K562 (cell line): ENCODE results near the gene AGPAT2. TPM values are rescaled to one million over a fixed set of nuclear protein-coding genes. Genes with fewer than 3 reads are reported as not detected.

ENCODE experiments used
- CREBBP ChIP-seq: IDR thresholded peaks from one replicate; pipeline ENCODE4 v1.6.1; 2012; ENCODE audit warnings: low read depth, mild to moderate bottlenecking, control low read depth, inconsistent platforms, low read length
- FOSL1 ChIP-seq: fragments of 200-800 bp; sonication (Bioruptor generic); conservative IDR thresholded peaks from 2 replicates; pipeline ENCODE4 v1.6.1; 2016; ENCODE audit warnings: missing genetic modification characterization, missing compliant biosample characterization
- GABPB1 ChIP-seq: sonication (generic); formaldehyde crosslinking; IDR thresholded peaks from 2 replicates; pipeline ENCODE4 v1.8.0; 2022; ENCODE audit warnings: mild to moderate bottlenecking, missing genetic modification reagents
- HMGN3 ChIP-seq: IDR thresholded peaks from 2 replicates; pipeline ENCODE4 v1.6.1; 2011; ENCODE audit warnings: borderline replicate concordance, low read depth, mild to moderate bottlenecking, mixed read lengths, low read length; ENCODE audit not compliant: insufficient read length; ENCODE audit errors: extremely low read depth
- HNRNPL ChIP-seq: fragments of 200-400 bp; formaldehyde crosslinking; IDR thresholded peaks from 2 replicates; pipeline ENCODE4 v1.6.1; 2017; ENCODE audit warnings: low read depth, mild to moderate bottlenecking, low read length
- LCOR ChIP-seq: sonication (generic); formaldehyde crosslinking; IDR thresholded peaks from 2 replicates; pipeline ENCODE4 v1.8.0; 2022; ENCODE audit warnings: mild to moderate bottlenecking, missing genetic modification reagents
- RAD21 ChIP-seq, 2 experiments: fragments of 250-450 bp in 1 of 2; fragments of 450-650 bp in 1 of 2; sonication (Bioruptor Pico) in 1 of 2; formaldehyde crosslinking in 1 of 2; IDR thresholded peaks in 1 of 2; conservative IDR thresholded peaks in 1 of 2; 2 replicates each; pipeline versions ENCODE4 v1.4.0 to v1.8.0; 2020 to 2022; ENCODE audit warnings: mild to moderate bottlenecking in 2 of 2, moderate library complexity in 1 of 2
- RCOR1 ChIP-seq, 2 experiments: IDR thresholded peaks; 2 replicates each; pipeline ENCODE4 v1.6.1; 2012; ENCODE audit warnings: low read depth in 2 of 2, low read length in 2 of 2, borderline replicate concordance in 1 of 2, improper control_type of control experiment in 1 of 2
- SREBF2 ChIP-seq: sonication (generic); formaldehyde crosslinking; IDR thresholded peaks from 2 replicates; pipeline ENCODE4 v1.4.0; 2020; ENCODE audit warnings: mild to moderate bottlenecking, missing genetic modification reagents
- STAG1 ChIP-seq: sonication (generic); formaldehyde crosslinking; IDR thresholded peaks from 2 replicates; pipeline ENCODE4 v1.5.0; 2020; ENCODE audit warnings: missing genetic modification reagents, borderline replicate concordance
- TCF3 ChIP-seq: sonication (generic); formaldehyde crosslinking; IDR thresholded peaks from 2 replicates; pipeline ENCODE4 v1.4.0; 2020; ENCODE audit warnings: mild to moderate bottlenecking, missing genetic modification reagents
- TFAP4 ChIP-seq: sonication (generic); formaldehyde crosslinking; IDR thresholded peaks from 2 replicates; pipeline ENCODE4 v1.8.0; 2022; ENCODE audit warnings: missing genetic modification reagents, mild to moderate bottlenecking, moderate library complexity, borderline replicate concordance
- THRAP3 ChIP-seq: fragments of 450-650 bp; IDR thresholded peaks from 2 replicates; pipeline ENCODE4 v1.6.1; 2016; ENCODE audit warnings: mild to moderate bottlenecking, inconsistent platforms, borderline replicate concordance
- ZFP91 ChIP-seq: sonication (generic); formaldehyde crosslinking; IDR thresholded peaks from 2 replicates; pipeline ENCODE4 v1.8.0; 2022; ENCODE audit warnings: mild to moderate bottlenecking, missing genetic modification reagents
- ZFX ChIP-seq: sonication (generic); formaldehyde crosslinking; IDR thresholded peaks from 2 replicates; pipeline ENCODE4 v1.8.0; 2022; ENCODE audit warnings: mild to moderate bottlenecking, missing genetic modification reagents, moderate library complexity
- ZNF121 ChIP-seq: sonication (generic); formaldehyde crosslinking; conservative IDR thresholded peaks from 2 replicates; pipeline ENCODE4 v1.8.0; 2022; ENCODE audit warnings: missing genetic modification reagents
- ZNF644 ChIP-seq: fragments of 200-800 bp; sonication (Bioruptor generic); IDR thresholded peaks from 2 replicates; pipeline ENCODE4 v1.6.1; 2016; ENCODE audit warnings: low read depth, missing genetic modification characterization, missing compliant biosample characterization
- polyA plus RNA-seq, 8 experiments: library from polyadenylated mRNA; depleted of rRNA in 4 of 8; stranded (reverse) in 5 of 8; unstranded in 3 of 8; fragments of >200 nt; fragmentation: Nextera tagmentation in 2 of 8; fragmentation: Illumina TruSeq in 1 of 8; extraction: Ambion mirVana in 2 of 8; extraction: Trizol in 1 of 8; gene quantifications; 2 replicates each; pipeline versions ENCODE4 v1.2.1 to v1.2.3, GENCODE V29; 2011 to 2014; ENCODE audit warnings: inconsistent platforms in 1 of 8, missing spikeins in 1 of 8
- total RNA-seq, 7 experiments: library from RNA; depleted of rRNA in 6 of 7; stranded (reverse); fragments of >200 nt in 6 of 7; fragmentation: Illumina TruSeq in 2 of 7; extraction: Trizol in 2 of 7; gene quantifications; 2 replicates each; pipeline versions ENCODE4 v1.2.1 to v1.2.3, GENCODE V29; 2011 to 2021; ENCODE audit warnings: low replicate concordance in 1 of 7
- TF ChIP-seq, protein P1 (sequence below), 3 experiments: IDR thresholded peaks in 2 of 3; conservative IDR thresholded peaks in 1 of 3; 2 replicates each; pipeline ENCODE4 v1.5.1; 2011 to 2012; ENCODE audit warnings: low read length in 3 of 3, mild to moderate bottlenecking in 3 of 3, control low read depth in 2 of 3, improper control_type of control experiment in 1 of 3, inconsistent platforms in 1 of 3, low read depth in 1 of 3, mixed read lengths in 1 of 3, moderate library complexity in 1 of 3; ENCODE audit not compliant: insufficient read depth in 2 of 3
- TF ChIP-seq, protein P2 (sequence below): sonication (generic); formaldehyde crosslinking; IDR thresholded peaks from 2 replicates; pipeline ENCODE4 v1.9.0; 2022; ENCODE audit warnings: mild to moderate bottlenecking, missing genetic modification reagents
- TF ChIP-seq, protein P3 (sequence below): fragments of 450-650 bp; formaldehyde crosslinking; IDR thresholded peaks from 2 replicates; pipeline ENCODE4 v1.4.0; 2020; ENCODE audit warnings: mild to moderate bottlenecking, moderate library complexity

The AGPAT2 gene
- total and polyA plus RNA-seq, 9 of the 15 experiments (the other 6 are each of a cell fraction or from before 2014, with no cell fraction given) = 0.13 to 54.5 (median 23.9) TPM

GRCh38 chr9:136694163-136694871, 7.1 kb upstream of the AGPAT2 start (continued):
- TF ChIP-seq, protein P1, sequence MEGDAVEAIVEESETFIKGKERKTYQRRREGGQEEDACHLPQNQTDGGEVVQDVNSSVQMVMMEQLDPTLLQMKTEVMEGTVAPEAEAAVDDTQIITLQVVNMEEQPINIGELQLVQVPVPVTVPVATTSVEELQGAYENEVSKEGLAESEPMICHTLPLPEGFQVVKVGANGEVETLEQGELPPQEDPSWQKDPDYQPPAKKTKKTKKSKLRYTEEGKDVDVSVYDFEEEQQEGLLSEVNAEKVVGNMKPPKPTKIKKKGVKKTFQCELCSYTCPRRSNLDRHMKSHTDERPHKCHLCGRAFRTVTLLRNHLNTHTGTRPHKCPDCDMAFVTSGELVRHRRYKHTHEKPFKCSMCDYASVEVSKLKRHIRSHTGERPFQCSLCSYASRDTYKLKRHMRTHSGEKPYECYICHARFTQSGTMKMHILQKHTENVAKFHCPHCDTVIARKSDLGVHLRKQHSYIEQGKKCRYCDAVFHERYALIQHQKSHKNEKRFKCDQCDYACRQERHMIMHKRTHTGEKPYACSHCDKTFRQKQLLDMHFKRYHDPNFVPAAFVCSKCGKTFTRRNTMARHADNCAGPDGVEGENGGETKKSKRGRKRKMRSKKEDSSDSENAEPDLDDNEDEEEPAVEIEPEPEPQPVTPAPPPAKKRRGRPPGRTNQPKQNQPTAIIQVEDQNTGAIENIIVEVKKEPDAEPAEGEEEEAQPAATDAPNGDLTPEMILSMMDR (IDR thresholded peaks at IDR 0.05 in 2 of 3, conservative IDR thresholded peaks at IDR 0.05 in 1 of 3; ENCODE audit: insufficient read depth in 2 of 3, low read depth in 1 of 3, low read length in 3 of 3) = peak; percentile 85 to 94 (median 85)
- 0 out of 2 replicates have a peak, but pooled peaks have one; percentile 61 for TF ChIP-seq LCOR (CRISPR knock-in tag)
- no peak for TF ChIP-seq ZFP91
- no peak for TF ChIP-seq TCF3 (CRISPR knock-in tag)
- TF ChIP-seq CREBBP = no peak
- no peak for TF ChIP-seq ZNF121 (CRISPR knock-in tag)
- no peak for TF ChIP-seq ZNF644 (tag)
- TF ChIP-seq STAG1 = peak; percentile 44; the same call in 1 of the 2 replicates
- peak; percentile 47; the same call in 1 of the 2 replicates for TF ChIP-seq GABPB1
- TF ChIP-seq RAD21 (CRISPR knock-in tag; conservative IDR thresholded peaks at IDR 0.05 in 1 of 2, IDR thresholded peaks at IDR 0.05 in 1 of 2) = peak; percentile 87 to 90
- TF ChIP-seq TFAP4 = peak; percentile 29; the same call in 1 of the 2 replicates
- no peak for TF ChIP-seq SREBF2 (CRISPR knock-in tag)
- TF ChIP-seq, protein P2, sequence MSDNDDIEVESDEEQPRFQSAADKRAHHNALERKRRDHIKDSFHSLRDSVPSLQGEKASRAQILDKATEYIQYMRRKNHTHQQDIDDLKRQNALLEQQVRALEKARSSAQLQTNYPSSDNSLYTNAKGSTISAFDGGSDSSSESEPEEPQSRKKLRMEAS (CRISPR knock-in tag) = 0 out of 2 replicates have a peak, but pooled peaks have one; percentile 51
- no peak for TF ChIP-seq HMGN3
- TF ChIP-seq THRAP3 = no peak
- TF ChIP-seq, protein P3, sequence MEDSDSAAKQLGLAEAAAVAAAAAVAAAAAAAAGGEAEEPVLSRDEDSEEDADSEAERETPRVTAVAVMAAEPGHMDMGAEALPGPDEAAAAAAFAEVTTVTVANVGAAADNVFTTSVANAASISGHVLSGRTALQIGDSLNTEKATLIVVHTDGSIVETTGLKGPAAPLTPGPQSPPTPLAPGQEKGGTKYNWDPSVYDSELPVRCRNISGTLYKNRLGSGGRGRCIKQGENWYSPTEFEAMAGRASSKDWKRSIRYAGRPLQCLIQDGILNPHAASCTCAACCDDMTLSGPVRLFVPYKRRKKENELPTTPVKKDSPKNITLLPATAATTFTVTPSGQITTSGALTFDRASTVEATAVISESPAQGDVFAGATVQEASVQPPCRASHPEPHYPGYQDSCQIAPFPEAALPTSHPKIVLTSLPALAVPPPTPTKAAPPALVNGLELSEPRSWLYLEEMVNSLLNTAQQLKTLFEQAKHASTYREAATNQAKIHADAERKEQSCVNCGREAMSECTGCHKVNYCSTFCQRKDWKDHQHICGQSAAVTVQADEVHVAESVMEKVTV (CRISPR knock-in tag) = peak; percentile 81
- 0 out of 4 replicates have a peak, but pooled peaks of 1 of the 2 experiments have one; percentile 26 for TF ChIP-seq RCOR1 (IDR thresholded peaks at IDR 0.05; ENCODE audit: borderline replicate concordance in 1 of 2, low read depth in 2 of 2, low read length in 2 of 2)
- 0 out of 2 replicates have a peak, but pooled peaks have one; percentile 50 for TF ChIP-seq HNRNPL
- peak; percentile 34 for TF ChIP-seq ZFX (CRISPR knock-in tag)
- TF ChIP-seq FOSL1 = peak; percentile 87
